HG03066 (cell line): Measurements from ENCODE around the gene MRPL20.
A peak's percentile ranks its signal among the peaks of the same experiment; 100 is the strongest.
"Not testable (repeated sequence)": the region's sequence is repeated elsewhere in the genome, so short reads cannot be mapped to it uniquely, and the experiment has no call there.

Experiments
- ATAC-seq: cut with Tn5 transposase; IDR thresholded peaks from one replicate; pipeline ENCODE4 v1.9.1; 2021; ENCODE audit warnings: low read depth; ENCODE audit not compliant: unreplicated experiment

Gene MRPL20

DNA sequence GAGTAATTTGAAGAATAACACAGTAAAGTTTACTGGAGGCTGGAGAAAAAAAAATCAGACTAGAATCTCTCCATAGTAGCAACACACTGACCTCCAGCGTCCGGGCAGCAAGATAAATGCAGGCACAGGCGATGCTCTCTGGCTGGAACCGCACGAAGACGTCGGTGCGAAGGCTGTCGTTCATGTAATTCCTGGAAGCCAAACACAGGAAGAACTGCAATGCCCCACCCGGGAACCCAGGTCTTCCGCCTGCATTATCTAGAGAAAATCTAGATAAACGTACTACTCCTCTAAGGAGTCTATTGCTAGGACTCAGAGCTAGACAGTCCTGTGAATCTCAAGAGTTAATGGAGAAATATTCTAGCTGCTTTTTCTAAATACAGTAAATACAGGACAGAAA lies 16.4 kb downstream of the MRPL20 start:
- no peak for ATAC-seq

DNA sequence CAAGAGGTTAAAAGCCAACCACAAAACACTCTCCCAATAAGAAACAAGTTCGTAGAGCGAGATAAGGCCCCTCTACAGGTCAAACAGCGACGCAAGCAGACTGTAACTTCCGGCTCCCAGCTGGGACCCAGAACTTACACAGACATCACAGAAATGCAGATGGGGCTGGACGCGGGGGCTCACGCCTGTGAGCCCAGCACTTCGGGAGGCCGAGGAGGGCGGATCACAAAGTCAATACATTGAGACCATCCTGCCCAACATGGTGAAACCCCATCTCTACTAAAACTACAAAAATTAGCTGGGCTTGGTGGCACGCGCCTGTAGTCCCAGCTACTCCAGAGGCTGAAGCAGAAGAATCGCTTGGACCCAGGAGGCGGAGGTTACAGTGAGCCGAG lies 19.0 kb downstream of the MRPL20 start:
- no peak for ATAC-seq

DNA sequence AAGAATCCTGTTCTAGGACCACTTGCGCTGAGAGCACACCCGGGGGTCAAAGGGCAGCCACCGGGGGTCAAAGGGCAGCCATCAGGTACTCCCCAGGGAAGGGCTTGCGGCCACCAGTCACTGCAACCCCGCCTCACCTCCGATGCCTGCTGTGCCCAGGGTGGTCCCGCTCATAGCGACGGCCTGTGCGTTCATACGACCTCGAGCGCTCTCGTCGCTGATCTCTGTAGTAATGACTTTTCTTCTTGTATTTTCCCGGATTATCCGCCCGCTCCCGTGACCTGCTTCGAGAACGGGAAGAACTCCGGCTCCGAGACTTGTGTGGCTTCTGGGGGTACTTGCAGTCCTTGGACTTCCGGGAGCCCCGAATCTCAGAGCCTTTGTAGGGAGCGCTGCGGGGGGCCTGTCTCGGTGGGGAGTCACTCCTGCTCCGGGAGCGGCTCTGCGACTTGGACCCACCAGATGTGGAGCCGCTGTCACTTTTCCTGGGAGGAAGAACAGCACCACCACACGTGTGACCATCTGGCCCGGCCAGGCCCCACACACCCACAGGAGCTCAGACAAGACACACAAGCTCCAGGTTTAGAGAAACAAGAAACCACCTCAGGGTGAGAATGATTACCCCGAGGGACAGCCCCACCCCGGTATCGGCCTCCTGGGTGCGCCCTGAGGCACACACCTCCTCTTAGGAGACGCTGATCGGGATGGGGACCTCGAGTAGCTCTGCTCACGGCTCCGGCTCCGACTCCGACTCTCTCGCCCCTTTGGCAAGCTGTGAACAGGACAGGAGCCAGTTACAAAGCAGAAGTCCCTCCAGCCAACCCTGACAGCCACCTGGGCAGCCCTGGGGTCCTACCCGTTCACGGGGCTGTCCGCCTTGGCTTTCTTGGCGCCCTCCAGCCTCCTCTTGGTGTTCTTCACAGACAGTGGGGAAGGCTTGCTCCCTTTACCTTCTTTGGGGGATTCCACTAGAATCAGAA lies 19.7 kb downstream of the MRPL20 start:
- no peak for ATAC-seq

DNA sequence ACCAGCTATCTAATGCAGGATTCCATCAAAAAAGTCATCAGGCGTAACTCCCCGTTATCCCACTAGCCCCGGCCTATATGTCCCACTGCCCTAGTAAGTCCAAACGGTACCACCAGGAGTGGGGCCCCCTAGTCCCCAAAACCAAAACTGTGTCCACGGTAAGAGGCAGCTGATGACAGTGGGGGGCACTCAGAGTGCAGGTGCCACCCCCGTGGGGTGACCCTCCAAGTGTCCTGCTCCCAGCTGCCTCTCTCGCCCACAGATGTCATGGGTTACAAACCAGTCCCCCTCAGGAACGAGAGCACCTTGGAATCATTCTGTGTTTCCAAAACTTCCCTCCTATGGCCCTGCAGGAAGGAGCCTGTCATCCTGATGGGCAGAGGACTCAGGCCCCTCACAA lies 21.2 kb downstream of the MRPL20 start:
- no peak for ATAC-seq

DNA sequence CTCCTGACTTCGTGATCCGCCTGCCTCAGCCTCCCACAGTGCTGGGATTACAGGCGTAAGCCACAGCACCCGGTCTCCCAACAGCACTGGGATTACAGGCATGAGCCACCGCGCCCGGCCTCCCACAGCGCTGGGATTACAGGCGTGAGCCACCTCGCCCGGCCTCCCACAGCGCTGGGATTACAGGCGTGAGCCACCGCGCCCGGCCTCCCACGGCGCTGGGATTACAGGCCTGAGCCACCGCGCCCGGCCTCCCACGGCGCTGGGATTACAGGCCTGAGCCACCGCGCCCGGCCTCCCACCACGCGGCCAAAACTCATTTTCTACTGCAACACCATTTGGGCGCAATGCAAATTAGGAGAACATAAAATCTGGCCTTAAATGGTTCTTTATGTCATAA lies 21.8 kb downstream of the MRPL20 start:
- not testable (repeated sequence) for ATAC-seq

DNA sequence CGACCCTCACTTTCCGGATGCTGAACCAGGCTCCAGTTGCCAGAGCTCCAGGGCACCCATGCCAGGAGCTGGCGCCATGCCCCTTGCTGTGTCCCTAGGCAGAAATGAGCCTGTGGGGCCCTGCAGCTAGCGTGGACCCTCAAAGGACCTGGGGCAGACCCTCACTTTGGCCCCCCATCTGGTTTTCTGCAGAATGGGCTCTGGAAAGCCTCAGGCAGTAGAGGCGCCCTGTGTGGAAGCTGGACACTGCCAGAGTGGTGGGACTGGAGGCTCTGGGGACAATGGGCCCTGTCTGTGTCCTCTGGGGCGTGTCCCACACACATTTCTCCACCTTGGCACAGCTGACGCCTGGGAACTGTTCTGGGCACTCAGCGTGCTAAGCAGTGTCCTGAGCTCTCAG lies 25.8 kb downstream of the MRPL20 start:
- ATAC-seq: no peak

DNA sequence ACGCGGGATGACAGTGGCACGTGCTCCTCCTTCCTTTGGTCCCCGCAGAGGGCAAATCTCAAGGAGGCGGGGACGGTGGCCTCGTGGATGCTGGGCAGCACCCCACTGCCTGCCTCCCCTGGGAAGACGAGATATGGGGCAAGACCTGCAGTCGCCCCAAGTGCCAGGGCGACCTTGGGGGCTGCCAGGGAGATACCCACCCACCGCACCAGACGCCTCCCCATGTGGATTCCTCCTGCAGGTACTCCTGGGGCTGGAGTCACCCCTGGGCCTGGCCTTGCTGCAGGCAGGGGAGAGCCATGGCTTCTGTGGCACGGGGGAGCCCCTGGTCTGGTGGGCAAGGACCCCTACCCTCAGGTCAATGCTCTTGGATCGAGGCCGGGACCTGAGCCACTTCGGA lies 26.2 kb downstream of the MRPL20 start:
- ATAC-seq: no peak

DNA sequence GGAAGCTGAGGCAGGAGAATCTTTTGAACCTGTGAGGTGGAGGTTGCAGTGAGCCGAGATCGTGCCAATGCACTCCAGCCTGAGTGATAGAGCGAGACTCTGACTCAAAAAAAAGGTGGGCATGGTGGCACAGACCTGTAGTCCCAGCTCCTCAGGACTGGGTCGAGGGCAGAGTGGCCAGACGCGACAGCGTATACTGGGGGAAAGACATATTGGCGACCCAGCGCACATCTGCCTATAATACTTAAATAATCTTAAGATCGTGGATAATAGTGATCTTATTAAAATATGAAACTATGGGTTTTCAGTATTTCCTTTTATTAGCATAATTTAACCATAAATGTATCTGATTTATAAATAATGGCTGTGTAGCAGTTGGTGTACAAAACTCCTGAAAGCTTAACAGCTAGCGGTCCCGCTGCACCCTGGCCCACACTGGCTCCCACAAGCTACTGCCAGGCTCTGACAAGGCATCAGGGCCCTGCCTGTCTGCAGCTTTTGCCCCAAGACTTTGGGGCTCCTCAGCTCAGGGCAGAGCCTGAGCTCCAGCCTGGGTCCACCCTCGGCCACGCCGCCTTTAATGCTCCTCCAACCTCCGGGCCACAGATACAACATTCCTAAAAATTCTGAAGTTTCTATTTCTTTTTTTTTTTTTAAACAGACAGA lies 29.4 kb downstream of the MRPL20 start:
- no peak for ATAC-seq

DNA sequence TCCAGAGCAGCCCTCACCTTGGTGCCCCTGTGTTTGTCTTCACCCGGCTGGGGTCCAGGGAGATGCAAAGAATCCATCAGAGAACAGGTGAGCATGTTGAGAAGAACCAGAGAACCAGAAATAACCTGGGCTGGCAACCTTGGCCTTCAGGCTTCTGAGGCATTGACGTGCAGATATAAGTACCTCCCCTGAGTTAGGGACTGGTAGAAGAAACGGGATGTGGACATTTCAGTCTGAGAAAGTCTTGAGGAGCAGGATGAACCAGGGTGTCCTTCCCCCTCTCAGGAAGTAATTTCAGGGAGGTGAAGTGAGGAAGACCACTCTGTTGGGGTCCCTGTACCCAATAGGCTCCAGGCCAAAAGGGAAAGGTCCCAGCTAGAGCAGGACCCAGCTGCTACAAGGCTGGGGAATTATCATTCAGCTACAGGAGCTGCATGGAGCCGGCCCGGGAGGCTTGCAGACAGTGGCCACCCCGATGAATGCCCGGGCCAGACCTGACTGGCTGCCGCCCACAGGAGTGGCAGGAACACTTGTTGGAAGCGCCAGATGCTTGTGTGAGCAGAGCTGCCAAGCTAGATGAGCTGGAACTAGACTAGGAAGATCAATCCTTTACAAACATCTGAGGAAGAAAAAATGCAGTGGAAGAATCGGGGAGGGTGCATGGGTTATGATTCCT lies 30.4 kb downstream of the MRPL20 start:
- ATAC-seq: no peak

DNA sequence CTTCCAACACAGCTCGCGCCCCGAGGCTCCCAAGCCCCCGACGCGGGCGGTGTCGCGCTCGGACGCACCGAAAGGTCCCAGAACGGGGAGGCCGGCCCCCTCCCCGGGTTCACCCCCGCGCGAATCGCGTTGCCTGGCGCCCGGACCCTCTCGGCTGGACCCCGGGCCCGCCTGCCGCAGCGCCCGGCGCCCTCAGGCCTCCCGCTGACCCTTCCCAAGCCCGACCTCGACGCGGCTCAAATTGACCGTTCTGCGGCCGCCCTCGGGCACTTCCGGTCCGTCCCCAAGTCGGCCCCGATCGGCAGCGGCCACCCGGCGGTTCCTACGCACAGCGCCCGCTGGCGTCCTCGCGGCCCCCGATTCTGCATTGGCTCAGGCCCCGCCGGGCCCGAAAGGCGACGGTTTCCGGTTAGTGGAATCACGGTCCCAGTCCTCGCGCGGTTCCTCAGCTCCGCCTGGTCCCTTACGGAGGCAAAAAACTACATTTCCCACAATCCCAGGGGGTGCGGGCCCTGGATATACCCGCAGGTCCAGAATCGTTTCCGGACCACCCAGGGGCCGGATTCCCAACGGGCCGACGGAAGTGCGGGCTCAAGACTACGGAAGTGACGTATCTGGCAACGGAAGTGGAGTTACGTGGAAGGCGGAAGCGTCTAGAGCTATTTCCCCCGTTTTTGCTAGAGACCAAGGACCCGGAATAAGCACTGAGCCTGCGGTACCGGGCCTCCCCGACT lies 32.0 kb downstream of the MRPL20 start, which contains the start of gene AURKAIP1:
TSS of gene AURKAIP1 (minus strand) at position 279 of the 734 bp plus-strand sequence. CDS start 451 bp downstream, outside the sequence.
- ATAC-seq: peak; percentile 87

DNA sequence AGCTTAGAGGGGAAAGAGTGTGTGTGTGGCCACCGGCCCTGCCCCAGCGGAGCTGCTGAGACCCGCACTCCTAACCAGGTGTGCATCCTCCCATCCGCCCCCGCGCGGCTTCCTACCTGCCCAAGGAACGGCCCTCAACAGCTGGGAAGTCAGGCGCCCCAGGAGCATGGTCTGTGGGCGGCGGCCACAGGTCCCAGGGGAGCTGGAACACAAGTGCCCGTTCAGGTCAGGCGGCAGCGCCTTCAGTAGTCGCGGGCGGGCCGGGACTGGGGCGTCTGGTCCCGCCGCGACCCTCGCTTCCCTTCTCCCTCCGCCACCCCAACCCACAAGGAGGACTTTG lies 32.5 kb downstream of the MRPL20 start:
- no peak for ATAC-seq

DNA sequence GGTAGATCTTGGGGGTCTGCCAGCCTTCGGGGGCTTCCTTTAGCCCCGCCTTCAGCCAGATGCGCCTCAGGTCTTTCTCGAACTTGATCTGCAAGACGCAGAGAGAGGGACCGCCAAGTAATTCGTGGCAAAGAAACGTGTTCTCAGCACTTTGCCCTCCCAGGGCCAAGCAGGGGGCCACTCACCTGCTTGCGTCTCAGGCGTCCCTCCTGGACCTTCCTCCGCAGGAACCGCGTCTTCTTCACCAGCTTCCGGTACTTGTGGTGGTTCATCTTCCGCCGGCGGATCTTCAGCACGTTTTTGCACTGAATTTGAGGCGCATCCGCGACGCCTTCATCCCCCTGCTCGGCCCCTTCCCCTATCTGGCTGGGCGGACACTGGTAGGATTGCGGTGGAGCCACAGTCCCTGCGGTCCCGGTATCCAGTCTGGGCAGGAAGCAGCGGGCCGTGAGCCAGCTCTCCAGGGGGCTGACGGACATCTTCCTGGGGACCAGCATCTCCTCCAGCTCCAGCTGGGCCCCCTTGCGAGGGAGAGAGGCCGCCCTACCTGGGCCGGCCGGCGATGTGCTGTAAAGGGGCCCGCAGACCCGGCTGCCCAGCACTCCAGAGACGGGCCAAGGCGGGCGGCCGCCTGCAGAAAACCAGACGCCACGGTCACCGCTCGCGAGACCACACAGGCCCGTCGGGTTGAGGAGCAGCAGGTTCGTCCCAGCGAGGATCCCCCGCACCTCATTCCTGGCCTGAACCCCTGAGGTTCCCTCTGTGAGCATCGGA lies 33.1 kb downstream of the MRPL20 start:
- no peak for ATAC-seq

DNA sequence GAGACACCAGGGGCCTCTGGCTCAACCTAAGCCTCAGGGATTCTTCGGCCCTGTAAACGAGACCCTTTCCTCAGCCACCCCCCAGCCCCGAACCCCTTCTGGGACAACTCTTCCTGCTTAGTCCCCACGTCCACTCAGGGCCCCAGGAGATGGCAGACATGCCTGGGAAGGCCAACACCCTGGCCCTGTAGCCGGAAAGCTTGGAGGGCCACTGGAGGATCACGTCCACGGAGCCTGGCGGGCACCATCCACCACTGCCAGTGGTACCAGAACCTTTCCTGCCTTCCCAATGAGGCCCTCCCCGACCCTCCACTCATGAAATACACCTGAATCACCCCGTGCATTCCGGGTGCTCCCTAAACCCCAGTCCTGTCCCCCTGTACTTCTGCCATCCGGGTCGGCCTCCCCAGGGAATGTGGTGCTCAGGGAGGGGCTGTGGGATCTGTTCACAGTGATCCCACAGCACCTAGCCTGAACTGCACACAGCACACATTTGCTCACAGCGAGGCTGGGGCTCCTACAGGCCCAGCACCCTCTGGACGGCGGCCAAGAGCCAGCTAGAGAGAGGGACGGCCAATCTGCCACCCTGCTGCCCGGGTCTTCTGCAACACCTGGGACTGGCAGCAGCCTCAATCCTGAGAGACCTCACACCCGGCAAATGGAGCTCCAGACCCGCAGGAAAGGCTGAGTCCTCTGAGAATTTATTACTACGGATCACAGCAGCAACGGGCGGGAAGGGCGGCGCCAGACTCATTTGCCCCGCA lies 33.9 kb downstream of the MRPL20 start:
- ATAC-seq: no peak

DNA sequence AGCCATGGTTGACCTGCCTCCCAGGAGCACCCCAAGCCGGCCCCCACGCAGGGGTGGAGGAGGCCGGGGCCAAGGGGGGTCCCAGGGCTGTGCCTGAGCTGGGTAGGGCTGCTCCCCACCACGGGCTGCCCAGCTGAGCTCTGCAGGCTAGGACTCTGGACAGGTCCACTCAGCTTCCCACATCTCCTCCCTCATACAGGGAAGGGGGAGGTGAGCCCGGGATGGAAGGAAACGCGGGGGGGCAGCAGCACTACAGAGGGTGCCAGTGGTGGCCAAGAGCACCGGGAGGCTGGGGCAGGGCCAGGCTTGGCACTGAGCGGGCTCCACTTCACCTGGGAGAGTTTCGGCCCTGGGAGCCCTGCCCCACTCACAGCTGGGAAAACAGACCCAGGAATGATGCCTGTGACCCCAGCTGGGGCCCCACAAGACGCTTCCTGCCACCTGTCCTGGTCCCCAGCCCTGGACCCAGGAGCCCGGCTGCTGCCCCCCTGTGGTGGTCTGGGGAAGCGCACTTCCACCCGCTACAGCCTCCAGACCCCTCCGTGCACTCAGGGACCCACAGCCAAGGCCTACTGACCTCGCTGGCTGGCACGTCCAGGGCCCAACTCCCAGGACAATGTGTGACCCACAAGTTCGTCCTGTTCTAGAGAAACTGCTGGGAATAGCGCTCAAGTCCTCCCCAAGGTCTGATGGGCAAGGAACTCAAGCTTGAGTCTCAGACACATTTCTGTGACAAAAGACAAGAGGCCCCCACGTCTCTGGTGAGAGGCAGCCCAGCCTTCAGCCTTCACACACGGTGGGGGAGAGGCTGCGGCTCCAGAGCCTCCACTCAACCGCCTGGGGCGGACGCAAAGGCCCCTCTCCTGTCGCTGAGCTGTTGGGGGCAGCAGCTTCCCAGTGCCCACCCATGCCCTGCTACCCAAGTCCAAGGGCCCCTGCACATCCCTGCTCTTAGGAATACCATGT lies 35.1 kb downstream of the MRPL20 start:
- no peak for ATAC-seq

DNA sequence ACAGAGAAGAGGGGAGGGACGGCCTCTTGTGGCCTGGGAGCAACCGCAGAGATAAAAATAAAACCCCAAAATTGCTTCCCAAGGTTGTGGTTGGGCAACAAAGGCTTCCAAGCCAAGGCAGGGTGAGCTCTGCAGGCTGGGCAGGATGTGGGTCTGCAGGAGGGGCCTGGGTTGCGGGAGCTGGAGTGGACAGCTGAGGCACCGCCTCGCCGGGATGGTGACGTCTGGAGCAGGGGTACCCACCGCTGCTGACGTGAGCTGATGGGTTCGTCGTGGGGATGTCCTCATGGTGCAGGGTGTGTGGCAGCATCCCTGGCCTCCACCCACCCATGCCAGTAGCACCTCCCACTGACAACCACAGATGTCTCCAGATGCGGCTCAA lies 35.7 kb downstream of the MRPL20 start:
- no peak for ATAC-seq

DNA sequence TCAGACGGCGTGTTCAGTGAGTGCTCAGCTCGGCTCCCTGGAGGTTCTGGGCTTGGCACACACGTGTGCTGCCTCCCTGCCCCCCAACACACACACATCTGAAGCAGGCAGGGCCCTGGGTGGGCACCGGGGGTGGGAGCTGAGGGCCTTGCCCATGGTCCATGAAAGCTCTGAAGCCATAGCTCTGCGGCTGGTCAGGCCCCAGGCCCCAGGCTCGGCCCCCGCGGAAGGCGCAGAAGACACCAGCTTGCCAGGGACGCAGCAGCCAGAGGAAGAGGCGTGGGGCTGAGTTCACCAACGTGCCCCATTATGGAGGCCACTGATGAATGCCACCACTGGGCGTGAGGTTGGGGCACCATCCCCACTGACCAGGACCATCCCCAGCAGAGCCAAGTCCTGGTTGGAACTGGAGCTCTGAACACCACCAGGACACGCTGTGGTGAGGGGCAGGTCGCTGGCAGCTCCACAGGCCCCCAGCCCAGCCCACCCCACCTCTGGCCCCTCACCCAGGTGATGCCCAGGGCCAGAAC lies 36.3 kb downstream of the MRPL20 start:
- ATAC-seq: no peak

DNA sequence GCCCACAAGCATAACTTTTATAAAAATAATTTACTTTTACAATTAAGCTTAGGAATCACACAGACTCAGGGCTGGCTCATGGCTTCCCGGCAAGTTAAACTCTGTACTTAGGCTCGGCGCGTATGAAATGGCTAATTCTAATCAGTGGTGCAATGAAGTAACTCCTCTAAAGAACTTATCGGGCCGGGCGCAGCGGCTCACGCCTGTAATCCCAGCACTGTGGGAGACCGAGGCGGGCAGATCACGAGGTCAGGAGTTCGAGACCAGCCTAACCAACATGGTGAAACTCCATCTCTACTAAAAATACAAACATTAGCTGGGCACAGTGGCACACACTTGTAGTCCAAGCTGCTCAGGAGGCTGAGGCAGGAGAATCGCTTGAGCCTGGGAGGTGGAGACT lies 37.0 kb downstream of the MRPL20 start:
- not testable (repeated sequence) for ATAC-seq

DNA sequence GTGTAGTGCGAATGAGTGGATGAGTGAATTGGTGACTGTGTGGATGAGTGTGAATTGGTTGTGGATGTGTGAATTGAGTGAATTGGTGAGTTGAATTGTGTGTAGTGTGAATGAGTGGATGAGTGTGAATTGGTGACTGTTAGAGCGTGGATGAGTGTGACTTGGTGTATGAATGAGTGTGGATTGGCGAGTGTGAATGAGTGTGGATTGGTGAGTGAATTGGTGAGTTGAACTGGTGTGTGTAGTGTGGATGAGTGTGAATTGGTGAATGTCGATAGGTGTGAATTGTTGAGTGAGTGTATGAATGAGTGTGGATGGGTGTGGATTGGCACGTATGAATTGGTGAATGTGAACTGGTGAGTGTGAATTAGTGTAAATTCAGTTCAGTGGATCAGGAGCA lies 39.8 kb downstream of the MRPL20 start:
- ATAC-seq: no peak
